ENCODE results near the gene RBM33.
"Not testable (repeated sequence)": the region's sequence is repeated elsewhere in the genome, so short reads cannot be mapped to it uniquely, and the experiment has no call there.

RBM33 gene

GRCh38 chr7:155665957-155666287 lies 21.5 kb downstream of the RBM33 start:
- no peak for DNase-seq

- DNase-seq = no peak
These were observed 22.9 kb downstream of the RBM33 start for GRCh38 chr7:155667241-155667829.

GRCh38 chr7:155669717-155670505 lies 25.4 kb downstream of the RBM33 start:
- DNase-seq = no peak

- DNase-seq = no peak
These were observed 26.1 kb downstream of the RBM33 start for GRCh38 chr7:155670521-155670920.

- DNase-seq = no peak
These were observed 30.1 kb downstream of the RBM33 start for GRCh38 chr7:155674556-155674955.

- DNase-seq = no peak
These were observed 31.6 kb downstream of the RBM33 start for GRCh38 chr7:155676052-155676451.

GRCh38 chr7:155677688-155678087 lies 33.2 kb downstream of the RBM33 start:
- no peak for DNase-seq

- DNase-seq = no peak
These were observed 35.7 kb downstream of the RBM33 start for GRCh38 chr7:155680124-155680523.

GRCh38 chr7:155680864-155681263 lies 36.4 kb downstream of the RBM33 start:
- no peak for DNase-seq

- DNase-seq = no peak
These were observed 37.2 kb downstream of the RBM33 start for GRCh38 chr7:155681663-155682062.

- DNase-seq = no peak
These were observed 38.0 kb downstream of the RBM33 start for GRCh38 chr7:155682484-155682883.

- DNase-seq = no peak
These were observed 38.6 kb downstream of the RBM33 start for GRCh38 chr7:155683098-155683497.

- no peak for DNase-seq
These were observed 39.3 kb downstream of the RBM33 start for GRCh38 chr7:155683714-155684113.

- DNase-seq = no peak
These were observed 40.1 kb downstream of the RBM33 start for GRCh38 chr7:155684543-155684942.

- DNase-seq = no peak
These were observed 40.8 kb downstream of the RBM33 start for GRCh38 chr7:155685070-155685790.

- no peak for DNase-seq
These were observed 41.3 kb downstream of the RBM33 start for GRCh38 chr7:155685791-155686160.

GRCh38 chr7:155686620-155687324 lies 42.3 kb downstream of the RBM33 start:
- not testable (repeated sequence) for DNase-seq

- not testable (repeated sequence) for DNase-seq
These were observed 43.8 kb downstream of the RBM33 start for GRCh38 chr7:155688237-155688636.

- DNase-seq = not testable (repeated sequence)
These were observed 46.2 kb downstream of the RBM33 start for GRCh38 chr7:155690655-155691054.

GRCh38 chr7:155692317-155692716 lies 47.9 kb downstream of the RBM33 start:
- DNase-seq = no peak

GRCh38 chr7:155693826-155694225 lies 49.4 kb downstream of the RBM33 start:
- DNase-seq = no peak

GRCh38 chr7:155694851-155695250 lies 50.4 kb downstream of the RBM33 start:
- no peak for DNase-seq

GRCh38 chr7:155696747-155697146 lies 52.3 kb downstream of the RBM33 start:
- DNase-seq = no peak

- no peak for DNase-seq
These were observed 54.2 kb downstream of the RBM33 start for GRCh38 chr7:155698633-155699032.
